ENCODE results near the gene GSTK1. TPM values are rescaled to one million over a fixed set of nuclear protein-coding genes. Genes with fewer than 3 reads are reported as not detected.

The GSTK1 gene
- total RNA-seq, 4 donors from 2014 or later, result 159 to 243 (median 177) TPM

DNA sequence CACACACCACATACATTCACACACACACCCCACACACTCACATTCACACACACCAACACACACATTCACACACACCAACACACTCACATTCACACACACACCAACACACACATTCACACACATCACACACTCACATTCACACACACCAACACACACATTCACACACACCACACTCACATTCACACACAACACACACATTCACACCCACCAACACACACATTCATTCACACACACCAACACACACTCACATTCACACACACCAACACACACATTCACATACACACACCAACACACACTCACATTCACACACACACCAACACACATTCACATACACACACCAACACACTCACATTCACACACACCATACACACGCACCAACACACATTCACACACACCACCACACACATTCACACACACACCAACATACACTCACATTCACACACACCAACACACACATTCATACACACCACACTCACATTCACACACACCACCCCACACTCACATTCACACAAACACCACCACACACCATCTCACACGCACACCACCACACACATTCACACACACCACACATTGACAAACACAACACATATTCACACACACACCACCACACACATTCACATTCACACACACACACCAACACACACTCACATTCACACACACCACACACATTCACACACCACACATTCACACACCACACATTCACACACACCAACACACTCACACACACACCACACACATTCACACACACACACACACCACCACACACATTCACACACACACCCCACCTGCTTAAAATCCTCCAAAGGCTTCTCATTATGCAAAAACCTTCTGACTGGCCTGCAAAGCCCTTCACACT lies 32.4 kb upstream of the GSTK1 start:
- DNase-seq (ENCODE audit: low spot score), result no peak
- TF ChIP-seq, protein P1, sequence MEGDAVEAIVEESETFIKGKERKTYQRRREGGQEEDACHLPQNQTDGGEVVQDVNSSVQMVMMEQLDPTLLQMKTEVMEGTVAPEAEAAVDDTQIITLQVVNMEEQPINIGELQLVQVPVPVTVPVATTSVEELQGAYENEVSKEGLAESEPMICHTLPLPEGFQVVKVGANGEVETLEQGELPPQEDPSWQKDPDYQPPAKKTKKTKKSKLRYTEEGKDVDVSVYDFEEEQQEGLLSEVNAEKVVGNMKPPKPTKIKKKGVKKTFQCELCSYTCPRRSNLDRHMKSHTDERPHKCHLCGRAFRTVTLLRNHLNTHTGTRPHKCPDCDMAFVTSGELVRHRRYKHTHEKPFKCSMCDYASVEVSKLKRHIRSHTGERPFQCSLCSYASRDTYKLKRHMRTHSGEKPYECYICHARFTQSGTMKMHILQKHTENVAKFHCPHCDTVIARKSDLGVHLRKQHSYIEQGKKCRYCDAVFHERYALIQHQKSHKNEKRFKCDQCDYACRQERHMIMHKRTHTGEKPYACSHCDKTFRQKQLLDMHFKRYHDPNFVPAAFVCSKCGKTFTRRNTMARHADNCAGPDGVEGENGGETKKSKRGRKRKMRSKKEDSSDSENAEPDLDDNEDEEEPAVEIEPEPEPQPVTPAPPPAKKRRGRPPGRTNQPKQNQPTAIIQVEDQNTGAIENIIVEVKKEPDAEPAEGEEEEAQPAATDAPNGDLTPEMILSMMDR (IDR thresholded peaks at IDR 0.05), result no peak
- no peak for ATAC-seq (ENCODE audit: low FRiP score)

DNA sequence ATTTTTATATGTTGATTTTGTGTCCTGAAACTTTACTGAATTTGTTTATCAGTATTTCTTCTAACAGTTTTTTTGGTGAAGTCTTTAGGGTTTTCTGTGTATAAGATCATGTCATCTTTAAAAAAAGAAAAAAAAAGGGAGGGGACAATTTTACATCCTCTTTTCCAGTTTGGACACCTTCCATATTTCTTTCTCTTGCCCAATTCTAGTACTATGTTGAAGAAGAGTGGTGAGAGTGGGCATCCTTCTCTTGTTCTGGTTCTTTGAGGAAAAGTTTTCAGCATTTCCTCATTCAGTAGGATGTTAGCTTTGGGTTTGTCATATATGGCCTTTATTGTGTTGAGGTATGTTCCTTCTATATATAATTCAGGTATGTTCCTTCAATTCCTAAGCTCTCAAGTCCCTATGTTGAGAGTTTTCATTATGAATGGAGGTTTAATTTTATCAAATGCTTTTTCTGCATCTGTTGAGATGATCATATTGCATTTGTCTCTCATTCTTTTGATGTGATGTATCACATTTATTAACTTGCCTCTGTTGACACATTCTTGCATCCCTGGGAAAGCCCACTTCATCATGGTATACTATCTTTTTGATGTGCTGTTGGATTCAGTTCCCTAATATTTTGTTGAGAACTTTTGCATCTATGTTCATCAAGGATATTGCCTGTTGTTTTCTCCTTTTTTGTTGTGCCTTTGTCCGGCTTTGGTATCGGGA lies 29.3 kb upstream of the GSTK1 start:
- TF ChIP-seq, protein P1 (IDR thresholded peaks at IDR 0.05), result no peak
- no peak for ATAC-seq (ENCODE audit: low FRiP score)
- DNase-seq (ENCODE audit: low spot score), result no peak

DNA sequence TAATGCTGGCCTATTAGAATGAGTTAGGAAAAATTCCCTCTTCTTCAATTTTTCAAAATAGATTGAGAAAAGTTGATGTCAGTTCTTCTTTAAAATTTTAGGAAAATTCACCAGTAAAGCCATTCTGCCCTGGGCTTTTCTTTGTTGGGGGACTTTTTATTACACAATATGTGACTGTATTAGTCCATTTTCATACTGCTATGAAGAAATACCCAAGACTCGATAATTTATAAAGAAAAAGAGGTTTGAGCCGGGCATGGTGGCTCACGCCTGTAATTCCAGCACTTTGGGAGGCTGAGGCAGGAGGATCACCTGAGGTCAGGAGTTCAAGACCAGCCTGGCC lies 28.7 kb upstream of the GSTK1 start:
- DNase-seq (ENCODE audit: low spot score), result no peak
- TF ChIP-seq, protein P1 (IDR thresholded peaks at IDR 0.05), result no peak

DNA sequence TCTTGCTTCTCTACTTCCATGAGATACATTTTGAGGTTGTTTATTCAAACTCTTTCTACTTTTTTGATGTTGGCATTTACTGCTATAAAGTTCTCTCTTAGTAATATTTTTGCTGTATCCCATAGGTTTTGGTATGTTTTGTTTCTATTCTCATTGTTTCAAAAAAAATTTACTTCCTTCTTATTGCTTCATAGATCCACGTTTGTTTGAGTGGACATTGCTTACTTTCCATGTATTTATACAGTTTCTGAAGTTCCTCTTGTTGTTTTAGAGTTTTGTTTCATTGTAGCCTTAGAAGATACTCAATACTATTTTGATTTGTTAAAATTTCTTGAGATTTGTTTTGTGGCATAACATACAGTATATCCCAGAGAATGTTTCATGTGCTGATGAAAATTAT lies 27.7 kb upstream of the GSTK1 start:
- no peak for DNase-seq (ENCODE audit: low spot score)
- ATAC-seq (ENCODE audit: low FRiP score), result no peak
- TF ChIP-seq, protein P1 (IDR thresholded peaks at IDR 0.05), result no peak

More for the DNA sequence above, 28.7 kb upstream of the GSTK1 start:
- no peak for ATAC-seq (ENCODE audit: low FRiP score)

DNA sequence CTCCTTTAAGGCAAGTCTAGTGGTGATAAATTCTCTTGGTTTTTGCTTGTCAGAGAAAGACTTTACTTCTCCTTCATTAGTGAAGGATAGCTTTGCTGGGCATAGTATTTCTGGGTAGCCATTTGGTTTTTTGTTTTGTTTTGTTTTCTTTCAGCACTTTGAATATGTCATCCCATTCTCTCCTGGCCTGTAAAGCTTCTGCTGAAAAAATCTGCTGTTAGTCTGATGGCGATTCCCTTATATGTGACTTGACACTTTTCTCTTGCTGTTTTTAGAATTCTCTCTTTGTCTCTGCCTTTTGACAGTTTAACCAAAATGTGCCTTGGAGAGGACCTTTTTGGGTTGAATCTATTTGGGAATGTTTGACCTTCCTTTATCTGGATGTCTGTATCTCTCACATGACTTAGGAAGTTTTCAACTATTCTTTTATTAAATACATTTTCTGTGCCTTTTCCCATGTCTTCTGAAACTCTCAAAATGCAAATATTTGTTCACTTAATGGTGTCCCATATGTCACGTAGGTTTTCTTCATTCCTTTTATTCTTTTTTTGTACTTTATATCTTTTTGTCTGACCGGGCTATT lies 26.7 kb upstream of the GSTK1 start:
- DNase-seq (ENCODE audit: low spot score), result no peak

DNA sequence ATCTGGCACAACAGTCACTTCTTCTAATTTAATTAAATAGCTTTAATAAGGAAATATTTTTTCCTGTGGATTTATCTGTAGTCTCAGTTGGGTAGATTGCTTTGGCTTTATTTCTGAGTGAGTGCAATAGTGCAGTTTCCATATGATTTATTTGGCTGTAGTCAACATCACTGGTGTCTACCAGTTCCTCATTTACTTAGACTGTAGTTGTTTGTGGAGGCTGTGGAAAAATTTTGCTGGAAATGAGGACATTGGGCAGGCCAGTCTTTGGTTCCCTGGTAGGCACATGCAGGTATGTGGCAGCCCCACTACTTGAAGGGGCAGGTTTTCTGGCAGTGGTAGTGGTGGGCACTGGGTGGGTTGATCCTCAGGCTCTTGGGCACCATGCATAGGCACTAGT lies 25.9 kb upstream of the GSTK1 start:
- ATAC-seq (ENCODE audit: low FRiP score) (no peak), DNase-seq (ENCODE audit: low spot score) (no peak)
- TF ChIP-seq, protein P1 (IDR thresholded peaks at IDR 0.05), result no peak

More for the DNA sequence above, 26.7 kb upstream of the GSTK1 start:
- no peak for ATAC-seq (ENCODE audit: low FRiP score)
- TF ChIP-seq, protein P1 (IDR thresholded peaks at IDR 0.05), result no peak
